H1 (cell line): ENCODE data around the gene BLTP3B. TPM values are rescaled to one million over a fixed set of nuclear protein-coding genes. Genes with fewer than 3 reads are reported as not detected.

ENCODE experiments used
- CEBPB ChIP-seq: IDR thresholded peaks from 2 replicates; pipeline ENCODE4 v1.6.1; 2012; ENCODE audit warnings: low read depth, low read length
- RBBP5 ChIP-seq: IDR thresholded peaks from 2 replicates; pipeline ENCODE4 v1.7.1; 2012; ENCODE audit warnings: low read depth, mild to moderate bottlenecking, inconsistent platforms, low read length, moderate library complexity, borderline replicate concordance
- SIRT6 ChIP-seq: IDR thresholded peaks from one replicate; pipeline ENCODE4 v1.7.1; 2012; ENCODE audit warnings: low read length, inconsistent platforms
- SIX5 ChIP-seq: IDR thresholded peaks from 2 replicates; pipeline ENCODE4 v1.6.1; 2011; ENCODE audit warnings: mild to moderate bottlenecking, low read depth, low read length
- SUZ12 ChIP-seq: fragments of 200-600 bp; sonication (generic); IDR thresholded peaks from 2 replicates; pipeline ENCODE4 v1.6.1; 2012; ENCODE audit warnings: mild to moderate bottlenecking, inconsistent platforms, low read length, moderate library complexity, mixed read lengths
- TEAD4 ChIP-seq: IDR thresholded peaks from 2 replicates; pipeline ENCODE4 v1.6.1; 2012; ENCODE audit warnings: low read depth, low read length, inconsistent platforms, mixed read lengths
- polyA plus RNA-seq, 7 experiments: library from polyadenylated mRNA; depleted of rRNA in 3 of 7; stranded (reverse) in 5 of 7; unstranded in 2 of 7; fragments of >200 nt in 5 of 7; fragments of 200-250 nt in 2 of 7; gene quantifications; 1 replicate in 5 of 7; 2 replicates in 1 of 7; 4 replicates in 1 of 7; pipeline versions ENCODE4 v1.2.1 to v1.2.3, GENCODE V29; 2011 to 2013; ENCODE audit warnings: missing spikeins in 2 of 7, mixed read lengths in 2 of 7
- total RNA-seq: library from RNA; stranded (reverse); fragmentation: NEBNext Ultra II Directional; extraction: Animal tissue kit (Norgen Biotek cat#: 25700); gene quantifications from 2 replicates; pipeline ENCODE4 v1.2.1, GENCODE V29; 2021
- TF ChIP-seq, protein P1 (sequence below): fragments of 300-600 bp; sonication (generic); IDR thresholded peaks from 2 replicates; pipeline ENCODE4 v1.7.1; 2012; ENCODE audit warnings: low read length, moderate library complexity, mild to moderate bottlenecking, inconsistent platforms; ENCODE audit not compliant: insufficient replicate concordance
- TF ChIP-seq, protein P2 (sequence below), 3 experiments: IDR thresholded peaks; 1 replicate in 2 of 3; 2 replicates in 1 of 3; pipeline versions ENCODE4 v1.5.1 to v1.6.1; 2011; ENCODE audit warnings: low read length in 3 of 3, mild to moderate bottlenecking in 3 of 3, inconsistent platforms in 2 of 3, low read depth in 1 of 3, moderate library complexity in 1 of 3; ENCODE audit not compliant: insufficient read depth in 1 of 3; ENCODE audit errors: control extremely low read depth in 1 of 3

BLTP3B gene
- total and polyA plus RNA-seq, 2 of the 8 experiments (the other 6 are each of a cell fraction or from before 2014, with no cell fraction given), result 7.0 to 28.6 TPM

DNA sequence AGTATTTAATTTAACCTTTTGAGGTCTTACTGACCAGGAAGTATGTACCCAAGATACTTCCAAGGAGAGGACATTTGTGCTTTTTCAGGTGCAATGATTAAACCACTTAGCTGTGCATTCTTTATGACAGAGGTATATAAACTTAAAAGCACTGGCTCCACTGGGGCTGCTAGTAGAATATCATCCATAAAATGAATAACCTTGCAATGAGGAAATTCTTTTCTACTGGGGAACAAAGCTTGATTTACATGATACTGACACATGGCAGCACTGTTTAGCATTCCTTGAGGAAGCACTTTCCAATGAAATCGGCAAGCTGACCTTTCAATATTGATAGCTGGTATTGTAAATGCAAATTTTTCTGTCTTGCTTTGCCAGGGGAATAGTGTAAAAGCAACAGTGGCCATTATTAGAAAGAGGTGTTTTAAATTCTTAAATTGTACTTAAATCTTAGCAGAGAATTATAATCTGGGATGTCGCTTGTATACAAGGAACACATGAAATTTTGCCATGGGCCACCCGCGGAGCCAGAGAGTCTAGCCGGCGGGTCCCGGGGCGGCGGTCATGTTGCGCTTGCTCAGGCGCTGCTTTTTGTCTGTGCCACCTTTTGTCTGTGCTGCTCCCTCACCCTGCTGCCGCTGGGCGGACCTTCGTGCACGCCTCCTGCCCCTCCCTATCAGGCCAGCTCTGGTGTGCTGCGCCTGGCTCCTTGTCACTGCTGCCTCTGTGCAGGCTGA is 20.9 kb upstream of the BLTP3B start (continued):
- TF ChIP-seq, protein P1, sequence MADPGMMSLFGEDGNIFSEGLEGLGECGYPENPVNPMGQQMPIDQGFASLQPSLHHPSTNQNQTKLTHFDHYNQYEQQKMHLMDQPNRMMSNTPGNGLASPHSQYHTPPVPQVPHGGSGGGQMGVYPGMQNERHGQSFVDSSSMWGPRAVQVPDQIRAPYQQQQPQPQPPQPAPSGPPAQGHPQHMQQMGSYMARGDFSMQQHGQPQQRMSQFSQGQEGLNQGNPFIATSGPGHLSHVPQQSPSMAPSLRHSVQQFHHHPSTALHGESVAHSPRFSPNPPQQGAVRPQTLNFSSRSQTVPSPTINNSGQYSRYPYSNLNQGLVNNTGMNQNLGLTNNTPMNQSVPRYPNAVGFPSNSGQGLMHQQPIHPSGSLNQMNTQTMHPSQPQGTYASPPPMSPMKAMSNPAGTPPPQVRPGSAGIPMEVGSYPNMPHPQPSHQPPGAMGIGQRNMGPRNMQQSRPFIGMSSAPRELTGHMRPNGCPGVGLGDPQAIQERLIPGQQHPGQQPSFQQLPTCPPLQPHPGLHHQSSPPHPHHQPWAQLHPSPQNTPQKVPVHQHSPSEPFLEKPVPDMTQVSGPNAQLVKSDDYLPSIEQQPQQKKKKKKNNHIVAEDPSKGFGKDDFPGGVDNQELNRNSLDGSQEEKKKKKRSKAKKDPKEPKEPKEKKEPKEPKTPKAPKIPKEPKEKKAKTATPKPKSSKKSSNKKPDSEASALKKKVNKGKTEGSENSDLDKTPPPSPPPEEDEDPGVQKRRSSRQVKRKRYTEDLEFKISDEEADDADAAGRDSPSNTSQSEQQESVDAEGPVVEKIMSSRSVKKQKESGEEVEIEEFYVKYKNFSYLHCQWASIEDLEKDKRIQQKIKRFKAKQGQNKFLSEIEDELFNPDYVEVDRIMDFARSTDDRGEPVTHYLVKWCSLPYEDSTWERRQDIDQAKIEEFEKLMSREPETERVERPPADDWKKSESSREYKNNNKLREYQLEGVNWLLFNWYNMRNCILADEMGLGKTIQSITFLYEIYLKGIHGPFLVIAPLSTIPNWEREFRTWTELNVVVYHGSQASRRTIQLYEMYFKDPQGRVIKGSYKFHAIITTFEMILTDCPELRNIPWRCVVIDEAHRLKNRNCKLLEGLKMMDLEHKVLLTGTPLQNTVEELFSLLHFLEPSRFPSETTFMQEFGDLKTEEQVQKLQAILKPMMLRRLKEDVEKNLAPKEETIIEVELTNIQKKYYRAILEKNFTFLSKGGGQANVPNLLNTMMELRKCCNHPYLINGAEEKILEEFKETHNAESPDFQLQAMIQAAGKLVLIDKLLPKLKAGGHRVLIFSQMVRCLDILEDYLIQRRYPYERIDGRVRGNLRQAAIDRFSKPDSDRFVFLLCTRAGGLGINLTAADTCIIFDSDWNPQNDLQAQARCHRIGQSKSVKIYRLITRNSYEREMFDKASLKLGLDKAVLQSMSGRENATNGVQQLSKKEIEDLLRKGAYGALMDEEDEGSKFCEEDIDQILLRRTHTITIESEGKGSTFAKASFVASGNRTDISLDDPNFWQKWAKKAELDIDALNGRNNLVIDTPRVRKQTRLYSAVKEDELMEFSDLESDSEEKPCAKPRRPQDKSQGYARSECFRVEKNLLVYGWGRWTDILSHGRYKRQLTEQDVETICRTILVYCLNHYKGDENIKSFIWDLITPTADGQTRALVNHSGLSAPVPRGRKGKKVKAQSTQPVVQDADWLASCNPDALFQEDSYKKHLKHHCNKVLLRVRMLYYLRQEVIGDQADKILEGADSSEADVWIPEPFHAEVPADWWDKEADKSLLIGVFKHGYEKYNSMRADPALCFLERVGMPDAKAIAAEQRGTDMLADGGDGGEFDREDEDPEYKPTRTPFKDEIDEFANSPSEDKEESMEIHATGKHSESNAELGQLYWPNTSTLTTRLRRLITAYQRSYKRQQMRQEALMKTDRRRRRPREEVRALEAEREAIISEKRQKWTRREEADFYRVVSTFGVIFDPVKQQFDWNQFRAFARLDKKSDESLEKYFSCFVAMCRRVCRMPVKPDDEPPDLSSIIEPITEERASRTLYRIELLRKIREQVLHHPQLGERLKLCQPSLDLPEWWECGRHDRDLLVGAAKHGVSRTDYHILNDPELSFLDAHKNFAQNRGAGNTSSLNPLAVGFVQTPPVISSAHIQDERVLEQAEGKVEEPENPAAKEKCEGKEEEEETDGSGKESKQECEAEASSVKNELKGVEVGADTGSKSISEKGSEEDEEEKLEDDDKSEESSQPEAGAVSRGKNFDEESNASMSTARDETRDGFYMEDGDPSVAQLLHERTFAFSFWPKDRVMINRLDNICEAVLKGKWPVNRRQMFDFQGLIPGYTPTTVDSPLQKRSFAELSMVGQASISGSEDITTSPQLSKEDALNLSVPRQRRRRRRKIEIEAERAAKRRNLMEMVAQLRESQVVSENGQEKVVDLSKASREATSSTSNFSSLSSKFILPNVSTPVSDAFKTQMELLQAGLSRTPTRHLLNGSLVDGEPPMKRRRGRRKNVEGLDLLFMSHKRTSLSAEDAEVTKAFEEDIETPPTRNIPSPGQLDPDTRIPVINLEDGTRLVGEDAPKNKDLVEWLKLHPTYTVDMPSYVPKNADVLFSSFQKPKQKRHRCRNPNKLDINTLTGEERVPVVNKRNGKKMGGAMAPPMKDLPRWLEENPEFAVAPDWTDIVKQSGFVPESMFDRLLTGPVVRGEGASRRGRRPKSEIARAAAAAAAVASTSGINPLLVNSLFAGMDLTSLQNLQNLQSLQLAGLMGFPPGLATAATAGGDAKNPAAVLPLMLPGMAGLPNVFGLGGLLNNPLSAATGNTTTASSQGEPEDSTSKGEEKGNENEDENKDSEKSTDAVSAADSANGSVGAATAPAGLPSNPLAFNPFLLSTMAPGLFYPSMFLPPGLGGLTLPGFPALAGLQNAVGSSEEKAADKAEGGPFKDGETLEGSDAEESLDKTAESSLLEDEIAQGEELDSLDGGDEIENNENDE, result no peak
- TF ChIP-seq, protein P2, sequence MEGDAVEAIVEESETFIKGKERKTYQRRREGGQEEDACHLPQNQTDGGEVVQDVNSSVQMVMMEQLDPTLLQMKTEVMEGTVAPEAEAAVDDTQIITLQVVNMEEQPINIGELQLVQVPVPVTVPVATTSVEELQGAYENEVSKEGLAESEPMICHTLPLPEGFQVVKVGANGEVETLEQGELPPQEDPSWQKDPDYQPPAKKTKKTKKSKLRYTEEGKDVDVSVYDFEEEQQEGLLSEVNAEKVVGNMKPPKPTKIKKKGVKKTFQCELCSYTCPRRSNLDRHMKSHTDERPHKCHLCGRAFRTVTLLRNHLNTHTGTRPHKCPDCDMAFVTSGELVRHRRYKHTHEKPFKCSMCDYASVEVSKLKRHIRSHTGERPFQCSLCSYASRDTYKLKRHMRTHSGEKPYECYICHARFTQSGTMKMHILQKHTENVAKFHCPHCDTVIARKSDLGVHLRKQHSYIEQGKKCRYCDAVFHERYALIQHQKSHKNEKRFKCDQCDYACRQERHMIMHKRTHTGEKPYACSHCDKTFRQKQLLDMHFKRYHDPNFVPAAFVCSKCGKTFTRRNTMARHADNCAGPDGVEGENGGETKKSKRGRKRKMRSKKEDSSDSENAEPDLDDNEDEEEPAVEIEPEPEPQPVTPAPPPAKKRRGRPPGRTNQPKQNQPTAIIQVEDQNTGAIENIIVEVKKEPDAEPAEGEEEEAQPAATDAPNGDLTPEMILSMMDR (IDR thresholded peaks at IDR 0.05; ENCODE audit: control extremely low read depth in 1 of 3, insufficient read depth in 1 of 3, low read depth in 1 of 3, low read length in 3 of 3), result peak in 1 of 3 experiments; percentile 31; a peak in 1 of 4 replicates
- TF ChIP-seq SUZ12 (no peak), SIX5 (no peak), CEBPB (no peak), TEAD4 (no peak), SIRT6 (no peak), RBBP5 (no peak)
